ENCODE results near the gene SRPK2.
"Not testable (repeated sequence)": the region's sequence is repeated elsewhere in the genome, so short reads cannot be mapped to it uniquely, and the experiment has no call there.

Gene SRPK2

GRCh38 chr7:105367458-105367857 is 21.3 kb downstream of the SRPK2 start:
- Histone ChIP-seq H3K27ac (no peak overlapping the region), H3K4me3 (no peak overlapping the region)
- no peak for TF ChIP-seq CTCF (IDR thresholded peaks at IDR 0.05)
- no peak for DNase-seq (ENCODE audit: low spot score)

- Histone ChIP-seq H3K4me3 (no peak overlapping the region), H3K27ac (no peak overlapping the region)
- DNase-seq (ENCODE audit: low spot score) = no peak
- no peak for TF ChIP-seq CTCF (IDR thresholded peaks at IDR 0.05)
Observed at GRCh38 chr7:105365541-105366534, 22.9 kb downstream of the SRPK2 start.

GRCh38 chr7:105364684-105365083 is 24.0 kb downstream of the SRPK2 start:
- Histone ChIP-seq H3K4me3 (no peak overlapping the region), H3K27ac (no peak overlapping the region)
- no peak for TF ChIP-seq CTCF (IDR thresholded peaks at IDR 0.05)
- no peak for DNase-seq (ENCODE audit: low spot score)

- H3K4me3 ChIP-seq; H3K27ac ChIP-seq; DNase-seq (ENCODE audit: low spot score): not testable (repeated sequence)
Observed at GRCh38 chr7:105363657-105364056, 25.1 kb downstream of the SRPK2 start.

GRCh38 chr7:105362685-105363084 is 26.0 kb downstream of the SRPK2 start:
- DNase-seq (ENCODE audit: low spot score); H3K4me3 ChIP-seq; H3K27ac ChIP-seq: not testable (repeated sequence)

GRCh38 chr7:105361995-105362394 is 26.7 kb downstream of the SRPK2 start:
- not testable (repeated sequence) for H3K27ac ChIP-seq, H3K4me3 ChIP-seq

GRCh38 chr7:105360149-105360548 is 28.6 kb downstream of the SRPK2 start:
- H3K4me3 ChIP-seq; H3K27ac ChIP-seq; DNase-seq (ENCODE audit: low spot score): not testable (repeated sequence)

More at GRCh38 chr7:105361995-105362394, 26.7 kb downstream of the SRPK2 start:
- not testable (repeated sequence) for DNase-seq (ENCODE audit: low spot score)

GRCh38 chr7:105355701-105356100 is 33.0 kb downstream of the SRPK2 start:
- no peak for TF ChIP-seq CTCF (IDR thresholded peaks at IDR 0.05)
- H3K4me3 ChIP-seq = no peak overlapping the region
- H3K27ac ChIP-seq = no peak overlapping the region
- no peak for DNase-seq (ENCODE audit: low spot score)

- H3K4me3 ChIP-seq = no peak overlapping the region
- peak overlapping the region in 1 of 2 donors; percentile 48 for H3K27ac ChIP-seq
- DNase-seq (ENCODE audit: low spot score) = no peak
- no peak for TF ChIP-seq CTCF (IDR thresholded peaks at IDR 0.05)
Observed at GRCh38 chr7:105354383-105354782, 34.3 kb downstream of the SRPK2 start.

All from coronary artery (tissue), 2 donors.